ENCODE results near the gene EMC8. TPM values are rescaled to one million over a fixed set of nuclear protein-coding genes. Genes with fewer than 3 reads are reported as not detected.

The EMC8 gene
- total RNA-seq, 1 donor from 2014 or later: 45.2 TPM

- H3K4me3 Mint-ChIP-seq (ENCODE audit: low read depth): no peak overlapping the region
- H3K9me3 Mint-ChIP-seq (ENCODE audit: low read depth): peaks cover 3% of the 10 kb centered on the region
- H3K27me3 Mint-ChIP-seq: no peaks in the 10 kb centered on the region
- H3K36me3 Mint-ChIP-seq (ENCODE audit: insufficient read depth): peaks cover 30% of the 10 kb centered on the region
- TF ChIP-seq CTCF (IDR thresholded peaks at IDR 0.05; ENCODE audit: unreplicated experiment): no peak
- DNase-seq (ENCODE audit: low spot score, unreplicated experiment): no peak
- peaks cover 2% of the 10 kb centered on the region for H3K4me1 Mint-ChIP-seq (ENCODE audit: low read depth)
- no peak overlapping the region for H3K27ac Mint-ChIP-seq
Measured at GRCh38 chr16:85789773-85790172, 9.6 kb downstream of the EMC8 start.

GRCh38 chr16:85788819-85789218 is 10.5 kb downstream of the EMC8 start:
- Mint-ChIP-seq H3K27ac (no peak overlapping the region), H3K4me1 (ENCODE audit: low read depth) (no peaks in the 10 kb centered on the region), H3K4me3 (ENCODE audit: low read depth) (no peak overlapping the region), H3K36me3 (ENCODE audit: insufficient read depth) (peaks cover 30% of the 10 kb centered on the region), H3K9me3 (ENCODE audit: low read depth) (peaks cover 3% of the 10 kb centered on the region), H3K27me3 (no peaks in the 10 kb centered on the region)
- DNase-seq (ENCODE audit: low spot score, unreplicated experiment): no peak
- no peak for TF ChIP-seq CTCF (IDR thresholded peaks at IDR 0.05; ENCODE audit: unreplicated experiment)

GRCh38 chr16:85785927-85786326 is 13.4 kb downstream of the EMC8 start:
- no peaks in the 10 kb centered on the region for H3K27me3 Mint-ChIP-seq
- H3K4me1 Mint-ChIP-seq (ENCODE audit: low read depth): peaks cover 9% of the 10 kb centered on the region
- H3K36me3 Mint-ChIP-seq (ENCODE audit: insufficient read depth): peaks cover 17% of the 10 kb centered on the region
- no peaks in the 10 kb centered on the region for H3K9me3 Mint-ChIP-seq (ENCODE audit: low read depth)
- H3K4me3 Mint-ChIP-seq (ENCODE audit: low read depth): no peak overlapping the region
- H3K27ac Mint-ChIP-seq: peak overlapping the region; percentile 45
- no peak for DNase-seq (ENCODE audit: low spot score, unreplicated experiment)
- no peak for TF ChIP-seq CTCF (IDR thresholded peaks at IDR 0.05; ENCODE audit: unreplicated experiment)

- TF ChIP-seq CTCF (IDR thresholded peaks at IDR 0.05; ENCODE audit: unreplicated experiment): no peak
- Mint-ChIP-seq H3K4me3 (ENCODE audit: low read depth) (no peak overlapping the region), H3K27me3 (no peaks in the 10 kb centered on the region), H3K4me1 (ENCODE audit: low read depth) (peaks cover 9% of the 10 kb centered on the region), H3K27ac (no peak overlapping the region), H3K9me3 (ENCODE audit: low read depth) (no peaks in the 10 kb centered on the region), H3K36me3 (ENCODE audit: insufficient read depth) (peaks cover 22% of the 10 kb centered on the region)
- no peak for DNase-seq (ENCODE audit: low spot score, unreplicated experiment)
Measured at GRCh38 chr16:85784813-85785212, 14.5 kb downstream of the EMC8 start.

GRCh38 chr16:85783441-85783840 is 15.9 kb downstream of the EMC8 start:
- Mint-ChIP-seq H3K27me3 (no peaks in the 10 kb centered on the region), H3K27ac (no peak overlapping the region), H3K9me3 (ENCODE audit: low read depth) (no peaks in the 10 kb centered on the region)

More at GRCh38 chr16:85783441-85783840, 15.9 kb downstream of the EMC8 start:
- Mint-ChIP-seq H3K36me3 (ENCODE audit: insufficient read depth) (peaks cover 23% of the 10 kb centered on the region), H3K4me3 (ENCODE audit: low read depth) (no peak overlapping the region), H3K4me1 (ENCODE audit: low read depth) (peaks cover 9% of the 10 kb centered on the region)
- DNase-seq (ENCODE audit: low spot score, unreplicated experiment): no peak
- no peak for TF ChIP-seq CTCF (IDR thresholded peaks at IDR 0.05; ENCODE audit: unreplicated experiment)
